HG03139 (cell line): ENCODE results near the gene MMP17.

Source experiments
- ATAC-seq: cut with Tn5 transposase; IDR thresholded peaks from one replicate; pipeline ENCODE4 v1.9.1; 2021; ENCODE audit not compliant: unreplicated experiment

MMP17 gene

GRCh38 chr12:131847456-131847855 lies 19.3 kb downstream of the MMP17 start:
- ATAC-seq = no peak

GRCh38 chr12:131848753-131849152 lies 20.6 kb downstream of the MMP17 start:
- ATAC-seq = no peak

- no peak for ATAC-seq
Observed at GRCh38 chr12:131849700-131850553, 21.7 kb downstream of the MMP17 start.

- ATAC-seq = no peak
Observed at GRCh38 chr12:131850856-131851559, 22.8 kb downstream of the MMP17 start.

GRCh38 chr12:131851741-131852550 lies 23.8 kb downstream of the MMP17 start:
- no peak for ATAC-seq

GRCh38 chr12:131852551-131853299 lies 24.5 kb downstream of the MMP17 start:
- ATAC-seq = no peak

- no peak for ATAC-seq
Observed at GRCh38 chr12:131853832-131854797, 25.9 kb downstream of the MMP17 start.

GRCh38 chr12:131854861-131855476 lies 26.8 kb downstream of the MMP17 start:
- no peak for ATAC-seq

- ATAC-seq = no peak
Observed at GRCh38 chr12:131855521-131856142, 27.4 kb downstream of the MMP17 start.

GRCh38 chr12:131856366-131857097 lies 28.3 kb downstream of the MMP17 start:
- ATAC-seq = no peak

GRCh38 chr12:131857908-131858850 lies 30.0 kb downstream of the MMP17 start:
- ATAC-seq = no peak

- no peak for ATAC-seq
Observed at GRCh38 chr12:131860472-131861260, 32.5 kb downstream of the MMP17 start.

GRCh38 chr12:131861261-131862083 lies 33.3 kb downstream of the MMP17 start:
- no peak for ATAC-seq

GRCh38 chr12:131862084-131862441 lies 33.9 kb downstream of the MMP17 start:
- ATAC-seq = no peak

GRCh38 chr12:131862600-131862993 lies 34.4 kb downstream of the MMP17 start:
- ATAC-seq = no peak
